Ammon's horn (tissue), 1 donor: ENCODE results near the gene FRMD4A.

Experiments
- DNase-seq: peaks from one replicate; pipeline ENCODE4 v3.0.0-alpha.2; 2016; ENCODE audit warnings: low spot score

FRMD4A gene

GRCh38 chr10:13651969-13652720, 678.6 kb downstream of the FRMD4A start:
- DNase-seq: no peak

DNA sequence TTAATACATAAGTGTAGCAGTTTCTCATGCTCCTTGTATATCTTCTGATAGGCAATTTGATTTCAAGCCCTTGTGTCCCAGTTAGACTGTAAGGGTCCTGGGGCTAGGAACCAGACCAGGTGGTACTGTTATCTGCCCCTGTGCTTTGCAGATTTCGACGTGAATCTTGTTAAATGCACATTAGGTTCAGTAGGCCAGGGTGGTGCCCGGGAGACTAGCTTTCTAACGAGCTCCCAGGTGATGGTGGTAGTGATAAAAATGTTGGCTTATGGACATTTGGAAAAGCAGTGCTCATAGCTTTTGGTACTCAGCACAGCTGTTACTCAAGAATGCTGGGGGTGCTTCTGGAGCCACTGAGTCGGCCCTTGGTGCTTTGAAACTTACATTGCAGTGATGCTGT, 679.8 kb downstream of the FRMD4A start:
- DNase-seq: no peak

- no peak for DNase-seq
Measured at GRCh38 chr10:13649844-13650520, 680.7 kb downstream of the FRMD4A start.

DNA sequence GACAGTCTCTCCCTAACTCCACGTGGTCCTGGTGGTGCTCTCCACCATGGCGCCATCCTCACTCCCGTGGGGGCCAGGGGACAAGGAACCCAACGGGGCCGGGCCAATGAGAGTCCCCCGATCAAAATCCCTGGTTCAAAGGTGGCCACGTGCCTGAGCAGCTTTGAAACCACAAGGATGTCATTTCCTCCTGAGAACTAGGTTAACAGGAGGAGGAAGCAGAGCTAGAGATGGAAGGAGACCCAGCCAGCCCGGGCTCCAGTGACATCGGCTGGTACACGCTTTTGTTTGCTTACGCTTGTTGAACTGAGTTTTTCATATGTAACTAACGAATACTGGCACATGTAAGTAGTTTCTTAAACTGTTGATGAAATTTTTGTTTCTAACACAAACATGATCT, 682.3 kb downstream of the FRMD4A start:
- DNase-seq: no peak

GRCh38 chr10:13644866-13645265, 685.9 kb downstream of the FRMD4A start:
- no peak for DNase-seq

- no peak for DNase-seq
Measured at GRCh38 chr10:13643016-13643415, 687.7 kb downstream of the FRMD4A start.

- no peak for DNase-seq
Measured at GRCh38 chr10:13642293-13642692, 688.4 kb downstream of the FRMD4A start.

- no peak for DNase-seq
Measured at GRCh38 chr10:13637894-13638293, 692.8 kb downstream of the FRMD4A start.

GRCh38 chr10:13637303-13637856, 693.3 kb downstream of the FRMD4A start:
- no peak for DNase-seq

GRCh38 chr10:13636776-13637175, 693.9 kb downstream of the FRMD4A start:
- no peak for DNase-seq

DNA sequence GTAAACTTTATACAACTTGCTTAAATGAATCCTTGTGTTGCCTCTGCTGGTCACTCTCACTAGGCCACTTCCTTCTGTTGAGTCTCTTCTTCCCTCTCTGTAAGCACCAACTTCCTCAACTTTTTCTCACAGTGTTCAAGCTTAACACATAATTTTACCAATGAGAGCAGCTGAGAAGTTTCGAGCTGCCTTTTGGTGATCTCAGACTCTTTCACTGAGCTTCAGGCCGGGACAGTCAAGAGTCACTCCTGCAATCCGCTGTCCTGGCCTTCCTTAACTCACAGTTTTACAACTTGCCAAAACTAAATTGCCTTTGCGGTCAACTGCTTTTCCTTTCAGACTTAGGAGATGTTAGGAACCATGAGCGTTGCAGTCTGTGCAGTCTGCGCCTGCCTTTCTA, 696.5 kb downstream of the FRMD4A start:
- DNase-seq: peak; percentile 60

- peak; percentile 76 for DNase-seq
Measured at GRCh38 chr10:13633689-13634088, 697.0 kb downstream of the FRMD4A start.

DNA sequence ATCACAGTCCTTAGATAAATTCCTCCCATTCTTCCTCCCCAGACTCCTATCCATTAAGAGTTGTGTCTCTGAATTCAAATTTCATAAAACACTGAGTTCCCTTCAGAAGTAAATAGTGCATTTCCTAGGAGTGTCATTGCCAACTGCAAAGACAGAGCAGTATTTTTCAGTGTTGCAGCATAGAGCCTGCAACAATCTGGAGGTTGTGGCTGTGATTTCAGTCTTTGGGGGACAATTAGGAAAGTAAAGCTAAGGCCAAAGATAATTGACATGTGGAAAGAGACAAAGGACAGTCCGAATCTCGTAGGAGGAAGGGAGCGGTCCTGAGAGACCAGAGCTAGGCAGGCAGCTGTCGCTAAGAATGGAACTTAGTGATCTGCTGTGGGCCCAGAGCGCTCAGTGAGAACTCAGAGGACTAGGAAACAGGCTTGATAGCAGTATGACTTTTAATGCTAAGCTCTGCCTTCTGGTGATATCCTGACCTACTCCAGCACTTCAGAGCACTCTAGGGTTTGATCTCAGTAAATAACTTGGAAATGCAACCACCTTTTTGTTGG, 697.8 kb downstream of the FRMD4A start:
- DNase-seq: peak; percentile 33

- DNase-seq: peak; percentile 43
Measured at GRCh38 chr10:13632440-13632839, 698.3 kb downstream of the FRMD4A start.

GRCh38 chr10:13631594-13631993, 699.1 kb downstream of the FRMD4A start:
- DNase-seq: peak; percentile 66

GRCh38 chr10:13630231-13630630, 700.5 kb downstream of the FRMD4A start:
- no peak for DNase-seq

- no peak for DNase-seq
Measured at GRCh38 chr10:13629116-13629515, 701.6 kb downstream of the FRMD4A start.

DNA sequence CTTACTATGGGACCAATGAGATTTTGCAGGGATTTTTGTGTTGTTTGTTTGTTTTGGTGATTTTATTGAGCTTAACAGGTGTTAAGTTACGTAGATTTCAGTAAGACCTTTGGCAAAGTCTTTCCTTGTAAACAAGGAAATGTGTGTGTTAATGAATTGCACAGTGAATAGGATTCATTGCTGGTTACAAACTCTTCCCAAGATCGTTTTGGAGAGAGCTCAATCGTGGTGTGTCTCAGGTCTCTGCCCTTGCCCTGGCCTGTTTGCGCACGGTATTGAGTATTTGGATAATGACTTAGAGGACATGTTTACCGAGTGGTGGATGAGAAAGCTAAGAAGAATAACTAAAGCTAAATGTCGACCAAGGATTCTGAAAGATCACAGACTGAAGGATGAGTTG, 702.1 kb downstream of the FRMD4A start:
- no peak for DNase-seq

GRCh38 chr10:13627459-13628310, 703.0 kb downstream of the FRMD4A start:
- DNase-seq: no peak

DNA sequence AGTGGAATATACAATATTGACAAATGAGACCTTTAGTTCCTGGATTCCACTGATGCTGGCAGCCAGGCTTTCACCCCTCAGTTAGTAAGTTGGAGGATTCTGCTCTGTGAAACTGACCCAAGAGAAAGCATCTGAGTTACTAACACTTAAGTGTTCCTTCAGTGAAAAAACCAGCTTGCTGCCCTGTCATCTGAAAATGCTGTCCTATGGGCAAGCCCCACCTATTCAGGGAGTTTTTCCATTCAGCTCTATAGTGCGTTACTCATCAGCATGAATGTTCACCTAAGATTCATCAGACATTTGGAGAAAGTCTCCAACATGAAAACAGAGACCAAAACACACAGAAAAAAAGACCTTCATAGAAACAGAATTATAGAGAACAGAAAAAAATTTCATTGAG, 706.1 kb downstream of the FRMD4A start:
- DNase-seq: no peak

DNA sequence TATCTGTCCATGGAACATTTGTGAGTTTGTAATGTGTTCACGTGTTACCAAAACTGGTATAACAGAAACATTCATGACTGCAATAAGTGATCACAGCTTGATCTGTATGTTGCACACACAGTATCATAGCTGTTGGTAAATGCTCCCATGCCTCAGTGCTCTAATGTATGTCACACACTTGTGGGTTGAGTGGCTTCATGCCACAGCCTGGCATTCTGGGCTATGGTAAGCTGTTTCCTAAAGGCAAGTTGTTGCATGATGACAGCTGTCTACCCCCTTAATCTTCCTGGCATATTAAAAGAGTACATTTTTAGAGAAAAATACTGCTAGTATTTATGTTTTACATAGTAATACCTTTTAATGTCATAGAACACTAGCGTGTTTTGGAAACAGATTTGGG, 708.8 kb downstream of the FRMD4A start:
- DNase-seq: no peak

DNA sequence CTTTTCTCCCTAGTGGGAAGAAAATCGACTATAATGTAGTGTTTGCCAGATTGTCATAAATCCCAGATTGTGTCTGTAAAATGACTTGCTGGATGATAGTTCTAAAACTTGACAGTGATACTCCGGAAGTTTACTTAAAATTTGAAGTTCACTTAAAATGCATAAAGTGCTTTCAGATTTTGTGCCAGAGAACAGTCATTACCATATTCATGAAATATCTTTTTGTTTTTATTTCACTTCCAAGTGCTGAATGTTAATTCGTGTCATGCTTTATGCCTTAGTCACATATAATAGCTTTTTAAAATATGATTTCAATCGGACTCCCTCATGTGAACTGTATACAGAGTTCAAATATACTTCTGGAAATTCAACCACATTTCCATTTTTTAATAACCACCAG, 713.6 kb downstream of the FRMD4A start:
- no peak for DNase-seq
